Dermis blood vessel endothelial cell (primary cell): ENCODE results near the gene DAG1. TPM values are rescaled to one million over a fixed set of nuclear protein-coding genes. Genes with fewer than 3 reads are reported as not detected.
"Not testable (repeated sequence)": the region's sequence is repeated elsewhere in the genome, so short reads cannot be mapped to it uniquely, and the experiment has no call there.

Experiments
- DNase-seq: peaks from one replicate; pipeline ENCODE4 v3.0.0; 2010
- total RNA-seq: library from RNA; depleted of rRNA; stranded (reverse); fragments of >200 nt; gene quantifications from 2 replicates; pipeline ENCODE4 v1.2.3, GENCODE V29; 2014

DAG1 gene
- total RNA-seq, 1 donor from 2014 or later, result 44.1 TPM

GRCh38 chr3:49470714-49471420 lies 800 bp downstream of the DAG1 start:
- DNase-seq, result peak; percentile 19

GRCh38 chr3:49471856-49472495 lies 1.9 kb downstream of the DAG1 start:
- no peak for DNase-seq

- peak; percentile 48 for DNase-seq
Observed at GRCh38 chr3:49476563-49476962, 6.5 kb downstream of the DAG1 start.

GRCh38 chr3:49482766-49483165 lies 12.7 kb downstream of the DAG1 start:
- no peak for DNase-seq

GRCh38 chr3:49484471-49484870 lies 14.4 kb downstream of the DAG1 start:
- no peak for DNase-seq

GRCh38 chr3:49489247-49489646 lies 19.2 kb downstream of the DAG1 start:
- DNase-seq, result no peak

GRCh38 chr3:49492969-49493368 lies 22.9 kb downstream of the DAG1 start:
- no peak for DNase-seq

GRCh38 chr3:49493901-49494300 lies 23.8 kb downstream of the DAG1 start:
- DNase-seq, result no peak

GRCh38 chr3:49495023-49495422 lies 25.0 kb downstream of the DAG1 start:
- no peak for DNase-seq

- not testable (repeated sequence) for DNase-seq
Observed at GRCh38 chr3:49496845-49497244, 26.8 kb downstream of the DAG1 start.

GRCh38 chr3:49497606-49498005 lies 27.5 kb downstream of the DAG1 start:
- no peak for DNase-seq

- DNase-seq, result peak; percentile 26
Observed at GRCh38 chr3:49498239-49498638, 28.2 kb downstream of the DAG1 start.

- no peak for DNase-seq
Observed at GRCh38 chr3:49498648-49499047, 28.6 kb downstream of the DAG1 start.

- no peak for DNase-seq
Observed at GRCh38 chr3:49500205-49500731, 30.2 kb downstream of the DAG1 start.

- peak; percentile 69 for DNase-seq
Observed at GRCh38 chr3:49500732-49501609, 30.9 kb downstream of the DAG1 start.

- DNase-seq, result no peak
Observed at GRCh38 chr3:49501842-49502241, 31.8 kb downstream of the DAG1 start.

GRCh38 chr3:49506906-49507305 lies 36.8 kb downstream of the DAG1 start:
- DNase-seq, result no peak

GRCh38 chr3:49509028-49509561 lies 39.0 kb downstream of the DAG1 start:
- no peak for DNase-seq

GRCh38 chr3:49511639-49512038 lies 41.6 kb downstream of the DAG1 start:
- no peak for DNase-seq

GRCh38 chr3:49512781-49513355 lies 42.8 kb downstream of the DAG1 start:
- DNase-seq, result no peak

- no peak for DNase-seq
Observed at GRCh38 chr3:49513494-49514124, 43.5 kb downstream of the DAG1 start.

- DNase-seq, result no peak
Observed at GRCh38 chr3:49518016-49518415, 47.9 kb downstream of the DAG1 start.
